H1 (cell line): Measurements from ENCODE around the gene YWHAB. TPM values are rescaled to one million over a fixed set of nuclear protein-coding genes. Genes with fewer than 3 reads are reported as not detected.

Experiments
- polyA plus RNA-seq, 7 experiments: library from polyadenylated mRNA; depleted of rRNA in 3 of 7; stranded (reverse) in 5 of 7; unstranded in 2 of 7; fragments of >200 nt in 5 of 7; fragments of 200-250 nt in 2 of 7; gene quantifications; 1 replicate in 5 of 7; 2 replicates in 1 of 7; 4 replicates in 1 of 7; pipeline versions ENCODE4 v1.2.1 to v1.2.3, GENCODE V29; 2011 to 2013; ENCODE audit warnings: missing spikeins in 2 of 7, mixed read lengths in 2 of 7
- total RNA-seq: library from RNA; stranded (reverse); fragmentation: NEBNext Ultra II Directional; extraction: Animal tissue kit (Norgen Biotek cat#: 25700); gene quantifications from 2 replicates; pipeline ENCODE4 v1.2.1, GENCODE V29; 2021

YWHAB gene
- total and polyA plus RNA-seq, 2 of the 8 experiments (the other 6 are each of a cell fraction or from before 2014, with no cell fraction given): 72.9 to 256 TPM

Other genes with a start within 250 kb of the YWHAB start
- 19.5 and 19.9 TPM in 2 replicates for gene ADA, start 234.0 kb upstream of the YWHAB start, total RNA-seq
- 32.8 and 33.9 TPM in 2 replicates for gene ADA, start 234.0 kb upstream of the YWHAB start, polyA plus RNA-seq (2011; rRNA removed)
- gene CCN5, start 170.3 kb upstream of the YWHAB start, total RNA-seq: not detected in 2 replicates
- not detected in 2 replicates for gene CCN5, start 170.3 kb upstream of the YWHAB start, polyA plus RNA-seq (2011; rRNA removed)
- 0.24 and 0.33 TPM in 2 replicates for gene KCNK15, start 139.8 kb upstream of the YWHAB start, total RNA-seq
- 0.33 and 0.74 TPM in 2 replicates for gene KCNK15, start 139.8 kb upstream of the YWHAB start, polyA plus RNA-seq (2011; rRNA removed)
- gene RIMS4, start 75.2 kb upstream of the YWHAB start, total RNA-seq: 44.2 and 49.8 TPM in 2 replicates
- 13.3 and 18.9 TPM in 2 replicates for gene RIMS4, start 75.2 kb upstream of the YWHAB start, polyA plus RNA-seq (2011; rRNA removed)
- gene PABPC1L, start 24.4 kb downstream of the YWHAB start, total RNA-seq: 60.9 and 61.1 TPM in 2 replicates
- gene PABPC1L, start 24.4 kb downstream of the YWHAB start, polyA plus RNA-seq (2011; rRNA removed): 108 and 151 TPM in 2 replicates
- 32.1 and 33.8 TPM in 2 replicates for gene TOMM34, start 74.7 kb downstream of the YWHAB start, total RNA-seq
- 30.0 and 35.1 TPM in 2 replicates for gene TOMM34, start 74.7 kb downstream of the YWHAB start, polyA plus RNA-seq (2011; rRNA removed)
- 33.8 and 34.3 TPM in 2 replicates for gene STK4, start 80.8 kb downstream of the YWHAB start, total RNA-seq
- 8.6 and 12.0 TPM in 2 replicates for gene STK4, start 80.8 kb downstream of the YWHAB start, polyA plus RNA-seq (2011; rRNA removed)
- 1.8 and 1.9 TPM in 2 replicates for gene KCNS1, start 215.4 kb downstream of the YWHAB start, total RNA-seq
- gene KCNS1, start 215.4 kb downstream of the YWHAB start, polyA plus RNA-seq (2011; rRNA removed): 1.4 and 2.0 TPM in 2 replicates
- gene WFDC5, start 229.5 kb downstream of the YWHAB start, total RNA-seq: not detected in 2 replicates
- not detected in 2 replicates for gene WFDC5, start 229.5 kb downstream of the YWHAB start, polyA plus RNA-seq (2011; rRNA removed)
- not detected in 2 replicates for gene WFDC12, start 238.8 kb downstream of the YWHAB start, total RNA-seq
- not detected in 2 replicates for gene WFDC12, start 238.8 kb downstream of the YWHAB start, polyA plus RNA-seq (2011; rRNA removed)